HEK293 (cell line): ENCODE measurements around the gene PTK7.

Experiments
- ATF2 ChIP-seq: fragments of 450-650 bp; formaldehyde crosslinking; IDR thresholded peaks from 2 replicates; pipeline ENCODE4 v1.5.1; 2016; ENCODE audit warnings: missing biosample characterization, missing genetic modification characterization, low read depth
- BCL11B ChIP-seq: fragments of 450-650 bp; formaldehyde crosslinking; IDR thresholded peaks from 2 replicates; pipeline ENCODE4 v1.5.1; 2016; ENCODE audit warnings: low read depth, missing biosample characterization, missing genetic modification characterization
- EGR2 ChIP-seq: fragments of 450-650 bp; formaldehyde crosslinking; IDR thresholded peaks from 2 replicates; pipeline ENCODE4 v1.5.1; 2016; ENCODE audit warnings: low read depth, missing biosample characterization, missing genetic modification characterization
- KLF7 ChIP-seq: fragments of 450-650 bp; formaldehyde crosslinking; IDR thresholded peaks from 2 replicates; pipeline ENCODE4 v1.5.1; 2016; ENCODE audit warnings: missing biosample characterization, missing genetic modification characterization, borderline replicate concordance
- MYNN ChIP-seq: fragments of 450-650 bp; formaldehyde crosslinking; IDR thresholded peaks from 2 replicates; pipeline ENCODE4 v1.5.1; 2016; ENCODE audit warnings: missing biosample characterization, missing genetic modification characterization, borderline replicate concordance
- OSR2 ChIP-seq: fragments of 450-650 bp; formaldehyde crosslinking; IDR thresholded peaks from 2 replicates; pipeline ENCODE4 v1.5.1; 2016; ENCODE audit warnings: missing biosample characterization, missing genetic modification characterization
- PBX3 ChIP-seq: sonication (generic); formaldehyde crosslinking; IDR thresholded peaks from 2 replicates; pipeline ENCODE4 v1.8.1; 2022; ENCODE audit warnings: mild to moderate bottlenecking, moderate library complexity, missing genetic modification reagents
- REPIN1 ChIP-seq: fragments of 450-650 bp; formaldehyde crosslinking; IDR thresholded peaks from 2 replicates; pipeline ENCODE4 v1.5.1; 2017; ENCODE audit warnings: missing biosample characterization, missing genetic modification characterization, low read depth
- TCF7L2 ChIP-seq: IDR thresholded peaks from 2 replicates; pipeline ENCODE4 v1.6.1; 2011; ENCODE audit warnings: low read depth, mild to moderate bottlenecking, inconsistent platforms, low read length, moderate library complexity, borderline replicate concordance
- TRIM28 ChIP-seq: IDR thresholded peaks from 2 replicates; pipeline ENCODE4 v1.6.1; 2011; ENCODE audit warnings: low read length, control low read depth, borderline replicate concordance
- ZBTB48 ChIP-seq: fragments of 450-650 bp; formaldehyde crosslinking; IDR thresholded peaks from 2 replicates; pipeline ENCODE4 v1.5.1; 2016; ENCODE audit warnings: missing biosample characterization, missing genetic modification characterization
- ZBTB49 ChIP-seq: fragments of 450-650 bp; formaldehyde crosslinking; IDR thresholded peaks from 2 replicates; pipeline ENCODE4 v1.5.1; 2016; ENCODE audit warnings: missing biosample characterization, missing genetic modification characterization, low read depth
- ZIC2 ChIP-seq: fragments of 450-650 bp; formaldehyde crosslinking; IDR thresholded peaks from 2 replicates; pipeline ENCODE4 v1.5.1; 2016; ENCODE audit warnings: missing biosample characterization, missing genetic modification characterization
- ZNF114 ChIP-seq: fragments of 450-650 bp; formaldehyde crosslinking; IDR thresholded peaks from 2 replicates; pipeline ENCODE4 v1.5.0; 2017; ENCODE audit warnings: missing biosample characterization, missing genetic modification characterization
- ZNF19 ChIP-seq: fragments of 450-650 bp; formaldehyde crosslinking; IDR thresholded peaks from 2 replicates; pipeline ENCODE4; 2016; ENCODE audit warnings: missing biosample characterization, missing genetic modification characterization, low read depth
- ZNF211 ChIP-seq: fragments of 450-650 bp; formaldehyde crosslinking; IDR thresholded peaks from 2 replicates; pipeline ENCODE4 v1.5.1; 2016; ENCODE audit warnings: low read depth, missing biosample characterization, missing genetic modification characterization
- ZNF214 ChIP-seq: fragments of 450-650 bp; formaldehyde crosslinking; IDR thresholded peaks from 2 replicates; pipeline ENCODE4 v1.5.1; 2017; ENCODE audit warnings: missing biosample characterization, mild to moderate bottlenecking, missing genetic modification characterization, borderline replicate concordance
- ZNF280C ChIP-seq: fragments of 450-650 bp; formaldehyde crosslinking; IDR thresholded peaks from 2 replicates; pipeline ENCODE4 v1.5.1; 2016; ENCODE audit warnings: missing biosample characterization, missing genetic modification characterization
- ZNF324 ChIP-seq: fragments of 450-650 bp; formaldehyde crosslinking; IDR thresholded peaks from 2 replicates; pipeline ENCODE4 v1.5.1; 2016; ENCODE audit warnings: missing biosample characterization, missing genetic modification characterization
- ZNF426 ChIP-seq: fragments of 450-650 bp; formaldehyde crosslinking; IDR thresholded peaks from 2 replicates; pipeline ENCODE4 v1.5.1; 2017; ENCODE audit warnings: missing biosample characterization, missing genetic modification characterization, mild to moderate bottlenecking, inconsistent platforms, moderate library complexity
- ZNF529 ChIP-seq: fragments of 450-650 bp; formaldehyde crosslinking; IDR thresholded peaks from 2 replicates; pipeline ENCODE4 v1.5.1; 2017; ENCODE audit warnings: missing genetic modification characterization, missing biosample characterization; ENCODE audit not compliant: insufficient replicate concordance
- ZNF571 ChIP-seq: fragments of 450-650 bp; formaldehyde crosslinking; IDR thresholded peaks from 2 replicates; pipeline ENCODE4 v1.5.0; 2017; ENCODE audit warnings: missing biosample characterization, missing genetic modification characterization
- ZNF596 ChIP-seq: fragments of 450-650 bp; IDR thresholded peaks from 2 replicates; pipeline ENCODE4 v1.5.0; 2018; ENCODE audit warnings: missing biosample characterization, mild to moderate bottlenecking, missing genetic modification characterization, moderate library complexity
- ZNF600 ChIP-seq: fragments of 450-650 bp; formaldehyde crosslinking; IDR thresholded peaks from 2 replicates; pipeline ENCODE4 v1.5.1; 2016; ENCODE audit warnings: missing biosample characterization, missing genetic modification characterization
- ZNF623 ChIP-seq: fragments of 450-650 bp; formaldehyde crosslinking; IDR thresholded peaks from 2 replicates; pipeline ENCODE4 v1.5.1; 2016; ENCODE audit warnings: missing biosample characterization, missing genetic modification characterization
- ZNF629 ChIP-seq: fragments of 450-650 bp; formaldehyde crosslinking; IDR thresholded peaks from 2 replicates; pipeline ENCODE4 v1.5.1; 2017; ENCODE audit warnings: missing biosample characterization, missing genetic modification characterization
- ZNF654 ChIP-seq: fragments of 450-650 bp; formaldehyde crosslinking; IDR thresholded peaks from 2 replicates; pipeline ENCODE4 v1.5.1; 2016; ENCODE audit warnings: low read depth, missing biosample characterization, missing genetic modification characterization
- ZNF664 ChIP-seq: fragments of 450-650 bp; formaldehyde crosslinking; IDR thresholded peaks from 2 replicates; pipeline ENCODE4 v1.5.1; 2016; ENCODE audit warnings: missing biosample characterization, missing genetic modification characterization
- ZNF776 ChIP-seq: fragments of 450-650 bp; formaldehyde crosslinking; IDR thresholded peaks from 2 replicates; pipeline ENCODE4 v1.5.0; 2017; ENCODE audit warnings: missing biosample characterization, missing genetic modification characterization, borderline replicate concordance
- ZNF830 ChIP-seq: fragments of 450-650 bp; IDR thresholded peaks from 2 replicates; pipeline ENCODE4 v1.5.0; 2018; ENCODE audit warnings: missing biosample characterization, missing genetic modification characterization, low read depth, mild to moderate bottlenecking, moderate library complexity
- TF ChIP-seq, protein P1 (sequence below): fragments of 450-650 bp; formaldehyde crosslinking; IDR thresholded peaks from 2 replicates; pipeline ENCODE4 v1.5.1; 2016; ENCODE audit warnings: missing biosample characterization, missing genetic modification characterization
- TF ChIP-seq, protein P2 (sequence below): fragments of 450-650 bp; formaldehyde crosslinking; IDR thresholded peaks from 2 replicates; pipeline ENCODE4 v1.5.1; 2017; ENCODE audit warnings: missing biosample characterization, missing genetic modification characterization

The PTK7 gene

DNA sequence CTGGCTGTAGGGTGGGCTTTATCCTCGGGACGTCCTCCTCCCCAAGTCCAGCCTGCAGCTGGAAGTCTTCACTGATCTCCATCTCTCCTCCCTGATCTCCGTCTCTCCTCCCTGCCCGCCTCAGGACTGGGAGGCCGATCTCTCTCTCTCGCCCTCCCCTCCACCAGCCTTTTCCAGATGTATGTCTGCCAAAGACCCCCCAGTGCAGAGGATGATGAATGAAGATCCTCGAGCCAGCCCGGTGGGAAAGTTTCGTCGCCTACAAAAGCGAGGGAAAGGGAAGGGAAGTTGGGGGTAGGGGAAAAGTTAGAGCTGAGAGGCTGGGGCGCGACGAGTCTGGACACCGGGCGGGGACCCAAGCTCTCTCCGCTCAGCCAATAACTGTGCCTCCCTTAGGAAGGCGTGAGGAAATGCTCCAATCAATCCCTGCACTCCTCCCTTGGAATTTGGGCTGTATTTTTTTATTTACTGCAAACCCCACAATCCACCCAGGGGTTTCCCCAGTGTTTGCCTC is 94.4 kb downstream of the PTK7 start (continued):
- TF ChIP-seq ATF2 (tag by site-specific recombination) (no peak), ZNF596 (tag by site-specific recombination) (no peak), REPIN1 (tag by site-specific recombination) (no peak), ZNF19 (tag by site-specific recombination) (no peak), ZNF211 (tag by site-specific recombination) (no peak), ZNF600 (tag by site-specific recombination) (no peak), ZNF623 (tag by site-specific recombination) (no peak), ZNF324 (tag by site-specific recombination) (no peak; the same call in 1 of the 2 replicates), ZNF214 (tag by site-specific recombination) (no peak), PBX3 (no peak), ZNF654 (tag by site-specific recombination) (no peak), ZNF664 (no peak), TCF7L2 (no peak), ZBTB49 (tag by site-specific recombination) (no peak), ZNF629 (tag by site-specific recombination) (no peak), ZNF571 (tag by site-specific recombination) (no peak), ZNF776 (tag by site-specific recombination) (no peak), MYNN (no peak), ZNF426 (tag by site-specific recombination) (no peak), TRIM28 (no peak), EGR2 (tag by site-specific recombination) (no peak), BCL11B (0 out of 2 replicates have a peak, but pooled peaks have one; percentile 59), ZNF830 (tag by site-specific recombination) (no peak), ZNF529 (tag by site-specific recombination) (no peak), ZNF114 (tag by site-specific recombination) (no peak), ZIC2 (tag by site-specific recombination) (no peak), KLF7 (no peak), OSR2 (tag by site-specific recombination) (no peak), ZBTB48 (tag by site-specific recombination) (peak; percentile 98), ZNF280C (tag by site-specific recombination) (no peak)
- TF ChIP-seq, protein P1, sequence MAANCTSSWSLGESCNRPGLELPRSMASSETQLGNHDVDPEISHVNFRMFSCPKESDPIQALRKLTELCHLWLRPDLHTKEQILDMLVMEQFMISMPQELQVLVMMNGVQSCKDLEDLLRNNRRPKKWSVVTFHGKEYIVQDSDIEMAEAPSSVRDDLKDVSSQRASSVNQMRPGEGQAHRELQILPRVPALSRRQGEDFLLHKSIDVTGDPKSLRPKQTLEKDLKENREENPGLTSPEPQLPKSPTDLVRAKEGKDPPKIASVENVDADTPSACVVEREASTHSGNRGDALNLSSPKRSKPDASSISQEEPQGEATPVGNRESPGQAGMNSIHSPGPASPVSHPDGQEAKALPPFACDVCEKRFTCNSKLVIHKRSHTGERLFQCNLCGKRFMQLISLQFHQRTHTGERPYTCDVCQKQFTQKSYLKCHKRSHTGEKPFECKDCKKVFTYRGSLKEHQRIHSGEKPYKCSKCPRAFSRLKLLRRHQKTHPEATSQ (tag by site-specific recombination), result no peak
- TF ChIP-seq, protein P2, sequence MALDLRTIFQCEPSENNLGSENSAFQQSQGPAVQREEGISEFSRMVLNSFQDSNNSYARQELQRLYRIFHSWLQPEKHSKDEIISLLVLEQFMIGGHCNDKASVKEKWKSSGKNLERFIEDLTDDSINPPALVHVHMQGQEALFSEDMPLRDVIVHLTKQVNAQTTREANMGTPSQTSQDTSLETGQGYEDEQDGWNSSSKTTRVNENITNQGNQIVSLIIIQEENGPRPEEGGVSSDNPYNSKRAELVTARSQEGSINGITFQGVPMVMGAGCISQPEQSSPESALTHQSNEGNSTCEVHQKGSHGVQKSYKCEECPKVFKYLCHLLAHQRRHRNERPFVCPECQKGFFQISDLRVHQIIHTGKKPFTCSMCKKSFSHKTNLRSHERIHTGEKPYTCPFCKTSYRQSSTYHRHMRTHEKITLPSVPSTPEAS (tag by site-specific recombination), result peak; percentile 15; the same call in 1 of the 2 replicates
